OCI-LY7 (cell line): ENCODE results near the gene CD47. TPM values are rescaled to one million over a fixed set of nuclear protein-coding genes. Genes with fewer than 3 reads are reported as not detected.

ENCODE experiments used
- BruUV-seq: library from RNA; stranded (reverse); fragments of 400-500 nt; replicated peaks from 2 replicates; lab custom pipeline; 2021; lab: Mats Ljungman, UMichigan
- CTCF ChIA-PET: fragments of 300-600 bp; sonication (Branson Sonifier 250); formaldehyde crosslinking; loops from one replicate; lab custom pipeline; 2022; ENCODE audit warnings: antibody characterized with exemption; ENCODE audit not compliant: unreplicated experiment; lab: Charles Lee
- POLR2A ChIA-PET: fragments of 300-600 bp; sonication (Branson Sonifier 250); formaldehyde crosslinking; loops from one replicate; lab custom pipeline; 2022; ENCODE audit warnings: antibody characterized with exemption; lab: Charles Lee
- DNase-seq: peaks from one replicate; pipeline ENCODE4 v3.0.0-alpha.2; 2015; ENCODE audit warnings: low spot score
- H2AFZ ChIP-seq: fragments of 200-600 bp; sonication (generic), shearing (Covaris generic); 2 replicates; pipeline ENCODE4 v1.6.1; 2014; ENCODE audit warnings: mild to moderate bottlenecking, antibody characterized with exemption, low read length, moderate library complexity
- H3K27ac ChIP-seq: fragments of 200-600 bp; sonication (generic); 2 replicates; pipeline ENCODE4 v1.5.1; 2014; ENCODE audit warnings: mixed run types, low read depth, mild to moderate bottlenecking, moderate library complexity, low read length, inconsistent platforms; ENCODE audit not compliant: poor library complexity, severe bottlenecking
- H3K36me3 ChIP-seq: fragments of 200-600 bp; sonication (generic); 2 replicates; pipeline ENCODE4 v1.6.1; 2014; ENCODE audit warnings: mild to moderate bottlenecking, antibody characterized with exemption, low read length, moderate library complexity, mixed read lengths; ENCODE audit not compliant: insufficient read depth
- H3K4me1 ChIP-seq: fragments of 200-600 bp; sonication (generic); 2 replicates; pipeline ENCODE4 v1.5.1; 2014; ENCODE audit warnings: mild to moderate bottlenecking, low read length; ENCODE audit not compliant: insufficient read depth, poor library complexity, severe bottlenecking
- H3K4me2 ChIP-seq: fragments of 200-600 bp; sonication (generic); 2 replicates; pipeline ENCODE4 v1.6.1; 2014; ENCODE audit warnings: mild to moderate bottlenecking, low read length
- H3K4me3 ChIP-seq: fragments of 200-600 bp; sonication (generic); 2 replicates; pipeline ENCODE4 v1.5.1; 2014; ENCODE audit warnings: mild to moderate bottlenecking, low read depth, low read length; ENCODE audit not compliant: poor library complexity, severe bottlenecking
- H3K79me2 ChIP-seq: fragments of 200-600 bp; sonication (generic); 2 replicates; pipeline ENCODE4 v1.6.1; 2016; ENCODE audit warnings: low read depth, mild to moderate bottlenecking, low read length, moderate library complexity, mixed read lengths; ENCODE audit not compliant: insufficient read depth
- H3K9me2 ChIP-seq: fragments of 200-600 bp; sonication (generic); 2 replicates; pipeline ENCODE4 v1.6.1; 2016; ENCODE audit warnings: mild to moderate bottlenecking, low read length, mixed read lengths; ENCODE audit not compliant: insufficient read depth
- H3K9me3 ChIP-seq: fragments of 200-600 bp; sonication (generic); 2 replicates; pipeline ENCODE4 v1.6.1; 2014; ENCODE audit warnings: mild to moderate bottlenecking, mixed run types, low read length, mixed read lengths
- H4K20me1 ChIP-seq: fragments of 200-600 bp; sonication (generic); 2 replicates; pipeline ENCODE4 v1.6.1; 2014; ENCODE audit warnings: mild to moderate bottlenecking, antibody characterized with exemption, low read length, moderate library complexity, mixed read lengths; ENCODE audit not compliant: insufficient read depth
- EZH2phosphoT487 ChIP-seq: fragments of 200-600 bp; sonication (generic); IDR thresholded peaks from 2 replicates; pipeline ENCODE4 v1.6.1; 2018; ENCODE audit warnings: low read depth, borderline replicate concordance, mild to moderate bottlenecking, mixed run types, antibody characterized with exemption, low read length, moderate library complexity, mixed read lengths
- intact Hi-C: fragments of 100-400 bp; cut with micrococcal nuclease; formaldehyde crosslinking; loops from one replicate; pipeline ENCODE4 v1.10.0; 2022; ENCODE audit not compliant: unreplicated experiment
- total RNA-seq, 2 experiments: library from RNA; depleted of rRNA in 1 of 2; stranded (reverse); fragments of >200 nt in 1 of 2; shearing (Covaris generic) in 1 of 2; gene quantifications; 2 replicates each; pipeline ENCODE4 v1.2.3, GENCODE V29; 2014 to 2022
- TF ChIP-seq, protein P1 (sequence below): fragments of 200-600 bp; sonication (generic); conservative IDR thresholded peaks from 2 replicates; pipeline ENCODE4 v1.5.1; 2014; ENCODE audit warnings: mild to moderate bottlenecking, antibody characterized with exemption, low read length, moderate library complexity, mixed read lengths

The CD47 gene
- total RNA-seq, 2 experiments from 2014 or later: 43.9 to 50.0 TPM

DNA sequence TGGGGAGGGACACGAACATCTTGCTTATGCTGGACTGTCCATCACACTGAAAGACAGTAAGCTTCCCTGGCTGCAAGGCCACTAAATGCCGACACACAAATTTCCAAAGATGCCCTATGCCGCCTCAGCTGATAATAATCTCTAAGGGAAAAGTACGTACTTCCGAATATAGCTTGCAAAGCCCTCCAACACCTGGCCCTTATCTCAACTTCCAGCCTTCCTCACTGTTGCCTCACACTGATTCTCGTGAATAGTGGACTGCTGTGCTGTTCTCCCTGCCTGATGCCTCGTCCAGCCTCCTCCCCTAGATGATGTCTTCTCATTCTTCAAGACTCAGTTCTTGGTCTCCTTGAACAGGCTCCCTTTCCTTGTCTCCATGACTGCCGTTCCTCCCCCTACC is 72.3 kb downstream of the CD47 start:
- POLR2A ChIA-PET: interaction anchor here (0.6 kb wide), 1 partner anchor 303 kb away, joined by 3 read pairs; no protein-coding TSS in a partner anchor

DNA sequence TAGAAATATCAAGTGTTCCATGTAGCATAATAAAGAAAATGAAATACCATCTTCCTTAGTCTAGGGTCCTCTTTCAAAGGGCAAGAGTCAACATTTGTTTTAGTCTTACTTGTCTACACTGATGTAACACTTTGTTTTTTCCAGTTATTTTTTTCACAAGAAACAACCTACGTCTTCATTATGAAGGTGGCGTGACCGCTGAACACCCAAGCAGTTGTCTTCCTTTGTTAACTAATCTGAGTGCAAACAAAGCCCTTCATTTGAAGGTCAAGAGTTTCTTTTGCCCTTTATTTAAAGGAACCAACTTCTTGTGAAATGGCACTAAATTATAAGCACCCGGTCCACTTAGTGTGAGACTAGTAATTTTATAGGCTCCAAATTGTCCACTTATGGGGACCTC is 73.2 kb downstream of the CD47 start:
- Histone ChIP-seq H3K36me3 (no peaks in the 10 kb centered on the region), H3K9me3 (no peaks in the 10 kb centered on the region), H3K79me2 (no peaks in the 10 kb centered on the region), H3K4me3 (no peak overlapping the region), H3K27ac (no peak overlapping the region), H3K9me2 (no peaks in the 10 kb centered on the region), H3K4me1 (no peaks in the 10 kb centered on the region), H4K20me1 (no peaks in the 10 kb centered on the region), H3K4me2 (no peak overlapping the region), H2AFZ (no peak overlapping the region)
- intact Hi-C loops: no loop called here
- BruUV-seq: no TSS peak
- ChIA-PET POLR2A (interaction anchor here (0.7 to 1.0 kb wide), 5 partner anchors 12 to 803 kb away, joined by 3 to 5 read pairs (median 5); no protein-coding TSS in a partner anchor), CTCF (interaction anchor here (0.6 kb wide), 1 partner anchor 623 kb away, joined by 3 read pairs; no protein-coding TSS in a partner anchor)
- no peak for DNase-seq
- TF ChIP-seq EZH2phosphoT487: no peak

More for the DNA sequence above, 72.3 kb downstream of the CD47 start:
- no peaks in the 10 kb centered on the region for H3K9me2 ChIP-seq
- CTCF ChIA-PET: no interaction called here
- no peaks in the 10 kb centered on the region for H3K36me3 ChIP-seq
- intact Hi-C loops: no loop called here
- no TSS peak for BruUV-seq
- no peak overlapping the region for H2AFZ ChIP-seq
- no peak overlapping the region for H3K27ac ChIP-seq
- no peak overlapping the region for H3K4me3 ChIP-seq
- DNase-seq: no peak
- no peak overlapping the region for H3K4me2 ChIP-seq
- TF ChIP-seq, protein P1, sequence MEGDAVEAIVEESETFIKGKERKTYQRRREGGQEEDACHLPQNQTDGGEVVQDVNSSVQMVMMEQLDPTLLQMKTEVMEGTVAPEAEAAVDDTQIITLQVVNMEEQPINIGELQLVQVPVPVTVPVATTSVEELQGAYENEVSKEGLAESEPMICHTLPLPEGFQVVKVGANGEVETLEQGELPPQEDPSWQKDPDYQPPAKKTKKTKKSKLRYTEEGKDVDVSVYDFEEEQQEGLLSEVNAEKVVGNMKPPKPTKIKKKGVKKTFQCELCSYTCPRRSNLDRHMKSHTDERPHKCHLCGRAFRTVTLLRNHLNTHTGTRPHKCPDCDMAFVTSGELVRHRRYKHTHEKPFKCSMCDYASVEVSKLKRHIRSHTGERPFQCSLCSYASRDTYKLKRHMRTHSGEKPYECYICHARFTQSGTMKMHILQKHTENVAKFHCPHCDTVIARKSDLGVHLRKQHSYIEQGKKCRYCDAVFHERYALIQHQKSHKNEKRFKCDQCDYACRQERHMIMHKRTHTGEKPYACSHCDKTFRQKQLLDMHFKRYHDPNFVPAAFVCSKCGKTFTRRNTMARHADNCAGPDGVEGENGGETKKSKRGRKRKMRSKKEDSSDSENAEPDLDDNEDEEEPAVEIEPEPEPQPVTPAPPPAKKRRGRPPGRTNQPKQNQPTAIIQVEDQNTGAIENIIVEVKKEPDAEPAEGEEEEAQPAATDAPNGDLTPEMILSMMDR: no peak
- TF ChIP-seq EZH2phosphoT487: no peak
- no peaks in the 10 kb centered on the region for H3K9me3 ChIP-seq
- no peaks in the 10 kb centered on the region for H3K4me1 ChIP-seq
- no peaks in the 10 kb centered on the region for H4K20me1 ChIP-seq
- H3K79me2 ChIP-seq: no peaks in the 10 kb centered on the region

GRCh38 chr3:108014943-108015342 is 75.9 kb downstream of the CD47 start:
- no peak for DNase-seq
- no peaks in the 10 kb centered on the region for H4K20me1 ChIP-seq
- no peaks in the 10 kb centered on the region for H3K4me1 ChIP-seq
- ChIA-PET CTCF (interaction anchor here (0.6 kb wide), 1 partner anchor 386 kb away, joined by 3 read pairs; no protein-coding TSS in a partner anchor), POLR2A (interaction anchor here (0.6 kb wide), 1 partner anchor 95 kb away, joined by 3 read pairs; no protein-coding TSS in a partner anchor)
- H3K4me2 ChIP-seq: no peak overlapping the region
- H3K79me2 ChIP-seq: no peaks in the 10 kb centered on the region
- H2AFZ ChIP-seq: no peak overlapping the region
- intact Hi-C loops: no loop called here
- no peak for TF ChIP-seq EZH2phosphoT487
- TF ChIP-seq, protein P1: no peak
- no TSS peak for BruUV-seq
- H3K9me3 ChIP-seq: no peaks in the 10 kb centered on the region
- H3K9me2 ChIP-seq: no peaks in the 10 kb centered on the region
- no peaks in the 10 kb centered on the region for H3K36me3 ChIP-seq
- no peak overlapping the region for H3K27ac ChIP-seq
- no peak overlapping the region for H3K4me3 ChIP-seq
